ENCODE results near the gene TPSB2.
A peak's percentile ranks its signal among the peaks of the same experiment; 100 is the strongest.

TPSB2 gene

DNA sequence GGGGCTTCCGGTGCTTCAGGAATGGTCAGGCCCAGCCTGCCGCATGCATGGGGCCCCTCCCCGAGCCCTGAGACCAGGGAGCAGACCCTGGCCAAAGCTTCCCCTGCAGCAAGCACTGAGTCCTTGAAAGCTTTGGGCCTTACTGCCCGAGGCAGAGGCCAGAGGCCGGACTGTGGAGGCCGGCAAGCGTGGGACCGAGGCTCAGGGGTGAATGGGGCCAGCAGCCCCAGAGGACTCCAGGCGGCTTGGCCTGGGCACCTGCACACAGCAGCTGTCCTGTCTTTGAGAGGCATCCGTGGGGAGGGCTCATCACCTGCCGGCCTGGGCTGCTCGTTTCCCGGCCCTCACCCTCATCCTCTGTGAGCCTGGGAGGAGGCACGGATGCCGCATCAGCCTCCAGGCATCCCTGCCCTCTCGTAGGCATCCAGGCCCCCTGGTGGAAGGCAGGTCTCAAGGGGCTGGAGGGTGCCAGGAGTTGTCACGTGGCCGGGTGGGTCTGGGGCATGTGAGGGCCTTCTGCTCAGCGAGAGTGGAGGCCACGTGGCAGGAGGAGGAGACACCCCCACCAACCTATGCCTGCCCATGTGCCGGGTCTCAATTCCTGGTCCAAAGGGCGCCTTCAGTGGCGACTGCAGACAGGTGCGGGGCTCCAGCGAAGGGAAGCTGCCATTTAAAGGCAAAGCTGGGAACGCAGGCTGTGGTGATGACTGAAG lies 45.7 kb downstream of the TPSB2 start:
- DNase-seq (ENCODE audit: low read depth): no peak
- H3K4me3 ChIP-seq (ENCODE audit: low read depth, low read length): no peak overlapping the region
- TF ChIP-seq, protein P1, sequence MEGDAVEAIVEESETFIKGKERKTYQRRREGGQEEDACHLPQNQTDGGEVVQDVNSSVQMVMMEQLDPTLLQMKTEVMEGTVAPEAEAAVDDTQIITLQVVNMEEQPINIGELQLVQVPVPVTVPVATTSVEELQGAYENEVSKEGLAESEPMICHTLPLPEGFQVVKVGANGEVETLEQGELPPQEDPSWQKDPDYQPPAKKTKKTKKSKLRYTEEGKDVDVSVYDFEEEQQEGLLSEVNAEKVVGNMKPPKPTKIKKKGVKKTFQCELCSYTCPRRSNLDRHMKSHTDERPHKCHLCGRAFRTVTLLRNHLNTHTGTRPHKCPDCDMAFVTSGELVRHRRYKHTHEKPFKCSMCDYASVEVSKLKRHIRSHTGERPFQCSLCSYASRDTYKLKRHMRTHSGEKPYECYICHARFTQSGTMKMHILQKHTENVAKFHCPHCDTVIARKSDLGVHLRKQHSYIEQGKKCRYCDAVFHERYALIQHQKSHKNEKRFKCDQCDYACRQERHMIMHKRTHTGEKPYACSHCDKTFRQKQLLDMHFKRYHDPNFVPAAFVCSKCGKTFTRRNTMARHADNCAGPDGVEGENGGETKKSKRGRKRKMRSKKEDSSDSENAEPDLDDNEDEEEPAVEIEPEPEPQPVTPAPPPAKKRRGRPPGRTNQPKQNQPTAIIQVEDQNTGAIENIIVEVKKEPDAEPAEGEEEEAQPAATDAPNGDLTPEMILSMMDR (conservative IDR thresholded peaks at IDR 0.05; ENCODE audit: low read depth, low read length): peak; percentile 21

DNA sequence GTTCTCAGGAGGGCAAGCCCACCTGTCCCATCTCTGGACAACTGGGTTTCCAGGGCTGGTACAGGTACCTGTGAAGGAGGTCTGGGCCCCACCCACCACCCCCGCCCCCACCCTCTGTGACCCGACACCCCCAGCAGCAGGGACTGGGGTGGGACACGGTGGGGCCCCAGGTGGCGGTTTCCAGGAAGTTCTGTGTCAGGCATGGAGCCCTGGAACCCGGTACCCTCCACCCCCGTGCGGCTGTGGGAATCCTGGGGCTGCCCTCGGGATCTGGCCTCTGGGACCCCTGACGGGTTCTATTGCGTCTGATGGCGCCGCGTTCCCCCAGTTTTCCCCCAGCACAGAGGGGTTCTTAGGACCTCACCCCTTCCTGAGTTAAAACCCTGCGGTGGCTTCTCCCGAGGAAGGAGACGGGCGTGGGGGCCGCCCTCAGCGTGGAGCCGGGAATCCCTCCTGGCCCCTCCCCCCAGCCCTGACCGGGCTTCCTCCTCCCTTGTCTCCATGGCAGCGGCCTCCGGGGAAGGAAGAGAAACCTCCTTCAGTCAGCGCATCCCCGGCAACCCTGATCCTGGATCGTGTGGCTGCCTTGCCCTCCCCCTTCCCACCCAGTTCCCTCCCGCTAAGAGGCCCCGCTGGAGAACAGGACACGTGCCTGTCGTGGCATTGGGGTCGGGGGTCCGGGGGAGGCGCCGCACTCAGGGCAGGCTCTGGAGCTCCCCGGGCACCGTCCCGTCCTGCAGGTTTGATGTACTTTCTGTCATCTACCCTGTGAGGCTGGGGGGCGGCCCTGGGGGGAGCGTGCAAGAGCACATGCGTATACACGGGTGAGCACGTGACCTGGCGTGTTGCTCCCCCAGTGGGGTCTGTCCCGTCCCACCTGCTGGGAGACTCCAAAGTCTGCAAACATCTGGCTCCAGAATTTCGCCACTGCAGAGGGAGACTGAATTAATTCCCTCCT lies 46.8 kb downstream of the TPSB2 start:
- H3K4me3 ChIP-seq (ENCODE audit: low read depth, low read length): peak overlapping the region; percentile 28
- TF ChIP-seq, protein P1 (conservative IDR thresholded peaks at IDR 0.05; ENCODE audit: low read depth, low read length): no peak
- DNase-seq (ENCODE audit: low read depth): peak; percentile 81

DNA sequence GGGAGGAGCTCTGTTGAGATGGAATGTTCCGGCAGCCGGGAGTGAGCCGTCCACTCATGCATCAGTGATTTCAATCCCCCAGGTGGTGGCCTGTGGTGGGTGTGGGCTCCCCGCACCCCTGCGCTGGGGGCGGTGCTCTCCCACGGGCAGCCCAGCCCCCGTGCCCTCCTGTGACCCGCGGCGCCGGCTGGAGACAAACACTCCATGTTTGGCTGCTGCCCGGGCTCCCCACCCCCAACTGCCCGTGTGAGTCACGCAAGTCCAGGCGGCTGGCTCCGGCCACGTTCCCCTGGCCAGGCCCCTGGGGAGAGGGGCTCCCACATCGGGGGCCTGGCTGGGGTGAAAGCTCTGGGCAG lies 47.7 kb downstream of the TPSB2 start:
- DNase-seq (ENCODE audit: low read depth): peak; percentile 96
- TF ChIP-seq, protein P1 (conservative IDR thresholded peaks at IDR 0.05; ENCODE audit: low read depth, low read length): no peak
- no peak overlapping the region for H3K4me3 ChIP-seq (ENCODE audit: low read depth, low read length)

DNA sequence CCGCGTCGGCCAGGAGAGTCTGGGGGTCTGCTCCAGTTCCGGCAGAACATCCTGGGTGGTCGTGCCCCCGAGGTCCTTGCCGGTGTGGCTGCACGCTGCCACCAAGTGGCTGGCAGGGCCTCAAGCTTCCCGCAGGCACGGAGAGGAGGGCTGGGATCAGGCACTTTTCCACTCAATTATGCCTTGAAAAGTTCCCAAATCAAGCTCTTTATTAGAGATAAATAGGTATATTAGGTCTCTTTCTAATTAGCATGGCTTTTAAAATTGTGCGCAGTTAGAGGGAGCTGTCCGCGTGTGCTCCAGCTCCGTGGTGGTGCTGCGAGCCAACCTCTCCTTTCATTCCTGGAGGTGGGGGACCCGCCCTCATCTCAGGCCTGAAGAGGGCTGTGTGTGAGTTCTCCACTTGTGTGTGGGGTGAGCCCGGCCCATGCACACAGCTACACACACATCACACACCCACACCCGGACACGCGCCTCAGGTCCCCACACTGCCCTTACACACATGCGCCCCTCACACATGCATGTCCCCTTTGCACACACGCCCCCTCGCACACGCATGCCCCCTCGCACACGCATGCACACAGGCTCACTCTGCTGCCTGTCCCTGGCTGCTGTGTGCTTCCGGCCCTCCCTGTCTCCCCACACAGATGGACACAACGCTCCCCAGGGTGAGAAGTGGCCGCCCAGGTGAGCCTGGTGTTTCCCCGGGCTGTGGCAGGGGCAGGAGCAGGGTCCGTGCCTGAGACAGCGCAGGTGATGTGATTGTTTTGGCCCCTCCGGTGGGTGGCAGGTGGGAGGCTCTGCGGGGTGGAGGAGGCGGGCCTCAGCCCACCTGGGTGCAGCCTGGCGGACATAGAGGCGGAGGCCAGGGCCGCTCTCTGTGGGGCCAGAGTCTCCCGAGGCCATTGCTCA lies 48.3 kb downstream of the TPSB2 start:
- no peak overlapping the region for H3K4me3 ChIP-seq (ENCODE audit: low read depth, low read length)
- DNase-seq (ENCODE audit: low read depth): peak; percentile 13
- TF ChIP-seq, protein P1 (conservative IDR thresholded peaks at IDR 0.05; ENCODE audit: low read depth, low read length): peak; percentile 12

DNA sequence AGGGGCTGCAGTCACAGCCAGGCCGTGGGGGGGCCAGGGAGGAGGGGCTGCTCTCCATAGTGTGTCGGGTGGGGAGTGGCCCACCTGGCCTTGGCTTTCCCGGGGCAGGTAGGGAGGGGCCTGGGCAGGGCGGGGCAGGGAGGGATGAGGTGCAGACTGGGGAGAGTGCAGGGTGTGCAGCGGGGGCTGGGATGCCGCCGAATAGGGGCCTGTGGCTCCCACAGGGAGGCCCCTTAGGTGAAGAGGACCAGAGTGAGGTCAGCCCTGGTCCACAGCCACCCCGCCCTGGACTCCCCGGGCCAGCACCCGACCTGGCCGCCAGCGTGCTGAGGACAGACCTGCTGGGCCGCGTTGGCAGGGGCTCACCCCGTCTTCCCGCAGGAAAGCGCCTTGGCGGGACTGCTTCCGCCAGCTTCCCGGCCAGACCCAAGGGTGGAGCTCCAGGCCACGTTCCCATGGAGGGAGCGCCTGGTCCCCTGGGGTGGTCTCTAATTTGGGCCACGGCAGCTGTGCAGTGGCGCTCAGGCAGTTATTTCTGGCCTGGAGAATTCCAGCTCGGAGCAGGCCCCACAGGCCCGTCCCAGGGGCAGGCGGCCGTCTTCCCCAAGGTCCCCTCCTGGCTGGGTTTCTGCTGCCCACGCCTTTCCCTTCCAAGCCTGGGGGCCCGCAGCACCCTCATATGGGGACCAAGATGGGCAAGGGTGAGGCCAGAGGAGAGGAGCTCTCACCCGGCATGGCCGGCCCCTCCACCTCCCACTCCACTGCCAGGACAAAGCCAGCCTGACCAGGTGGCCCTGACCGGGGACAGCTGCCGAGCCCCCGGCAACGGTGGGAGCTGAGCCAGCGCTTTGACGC lies 49.2 kb downstream of the TPSB2 start:
- TF ChIP-seq, protein P1 (conservative IDR thresholded peaks at IDR 0.05; ENCODE audit: low read depth, low read length): no peak
- H3K4me3 ChIP-seq (ENCODE audit: low read depth, low read length): no peak overlapping the region
- DNase-seq (ENCODE audit: low read depth): peak; percentile 8

Data from choroid plexus epithelial cell (primary cell).